Measurements from ENCODE around the gene NGDN. TPM values are rescaled to one million over a fixed set of nuclear protein-coding genes. Genes with fewer than 3 reads are reported as not detected.

The NGDN gene
- total RNA-seq, 1 donor from 2014 or later = 60.1 TPM

GRCh38 chr14:23438101-23438971, 31.2 kb upstream of the NGDN start:
- no peak overlapping the region for H3K4me3 ChIP-seq
- Mint-ChIP-seq H3K27me3 (ENCODE audit: insufficient read depth, low read depth) (peaks cover 16% of the 10 kb centered on the region), H3K36me3 (peaks cover 2% of the 10 kb centered on the region), H3K9me3 (no peaks in the 10 kb centered on the region), H3K27ac (peak overlapping the region; percentile 100), H3K4me3 (peak overlapping the region; percentile 71), H3K4me1 (peaks cover 76% of the 10 kb centered on the region)
- H3K36me3 ChIP-seq = no peaks in the 10 kb centered on the region
- H3K4me2 ChIP-seq = peak overlapping the region; percentile 65
- no peaks in the 10 kb centered on the region for H4K20me1 ChIP-seq (ENCODE audit: low read depth)
- H3F3A ChIP-seq (ENCODE audit: low read depth) = peaks cover 44% of the 10 kb centered on the region
- peak overlapping the region; percentile 64 for H2AFZ ChIP-seq (replicated peaks)
- H3K27me3 ChIP-seq = peaks cover 9% of the 10 kb centered on the region
- H3K9ac ChIP-seq = no peak overlapping the region
- no peak for TF ChIP-seq EZH2phosphoT487 (IDR thresholded peaks at IDR 0.05)
- no peak for TF ChIP-seq EZH2 (IDR thresholded peaks at IDR 0.05)
- TF ChIP-seq CTCF (IDR thresholded peaks at IDR 0.05) = no peak
- peaks cover 62% of the 10 kb centered on the region for H3K4me1 ChIP-seq
- no peaks in the 10 kb centered on the region for H3K79me2 ChIP-seq (ENCODE audit: low read depth)
- H3K9me3 ChIP-seq (ENCODE audit: low read depth) = no peaks in the 10 kb centered on the region
- peak; percentile 78 for DNase-seq (ENCODE audit: low spot score)
- H3K27ac ChIP-seq = peak overlapping the region; percentile 75

DNA sequence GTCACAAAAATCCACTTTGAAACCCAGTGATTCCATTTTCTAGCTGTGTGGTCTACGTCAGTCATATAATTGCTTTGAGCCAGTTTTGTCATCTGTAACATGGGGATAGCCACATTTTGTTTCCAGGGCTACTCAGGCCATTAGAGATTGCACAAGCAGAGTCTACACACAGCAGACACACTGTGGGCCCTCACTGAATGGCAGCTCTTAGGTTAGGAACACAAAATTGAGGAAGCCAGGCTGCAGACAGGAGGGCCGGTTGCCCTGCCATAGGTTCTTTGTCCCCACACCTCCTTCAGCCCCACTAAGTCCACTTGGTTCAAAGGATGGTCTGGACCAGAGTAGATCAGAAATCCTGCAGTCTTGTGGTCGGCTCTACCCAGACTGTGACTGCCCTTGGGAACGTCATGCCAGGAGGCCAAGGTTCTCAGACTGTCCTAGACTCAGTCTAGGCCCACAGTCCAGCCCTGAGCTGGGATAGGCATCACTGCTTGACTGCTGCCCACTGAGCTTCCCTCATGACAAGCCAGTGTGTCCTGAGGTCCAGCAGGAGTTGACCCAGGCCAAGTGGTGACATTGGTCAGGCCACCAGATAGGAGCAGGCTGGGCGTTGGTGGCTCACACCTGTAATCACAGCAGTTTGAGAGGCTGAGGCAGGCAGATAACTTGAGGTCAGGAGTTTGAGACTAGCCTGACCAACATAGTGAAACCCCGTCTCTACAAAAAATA, 30.2 kb upstream of the NGDN start:
- H3K4me1 Mint-ChIP-seq = peaks cover 78% of the 10 kb centered on the region
- H3K9ac ChIP-seq = no peak overlapping the region
- peaks cover 9% of the 10 kb centered on the region for H3K27me3 ChIP-seq
- peak overlapping the region; percentile 65 for H3K4me2 ChIP-seq
- H4K20me1 ChIP-seq (ENCODE audit: low read depth) = no peaks in the 10 kb centered on the region
- TF ChIP-seq EZH2 (IDR thresholded peaks at IDR 0.05) = no peak
- no peak for TF ChIP-seq CTCF (IDR thresholded peaks at IDR 0.05)
- H3K4me3 ChIP-seq = no peak overlapping the region
- H3K4me1 ChIP-seq = peaks cover 70% of the 10 kb centered on the region
- no peaks in the 10 kb centered on the region for H3K9me3 ChIP-seq (ENCODE audit: low read depth)
- peak overlapping the region; percentile 100 for H3K27ac Mint-ChIP-seq
- no peaks in the 10 kb centered on the region for H3K36me3 ChIP-seq
- H2AFZ ChIP-seq (replicated peaks) = peak overlapping the region; percentile 64
- peak overlapping the region; percentile 75 for H3K27ac ChIP-seq
- no peak for DNase-seq (ENCODE audit: low spot score)
- H3K4me3 Mint-ChIP-seq = peak overlapping the region; percentile 69
- H3K79me2 ChIP-seq (ENCODE audit: low read depth) = no peaks in the 10 kb centered on the region
- peaks cover 49% of the 10 kb centered on the region for H3F3A ChIP-seq (ENCODE audit: low read depth)
- peaks cover 16% of the 10 kb centered on the region for H3K27me3 Mint-ChIP-seq (ENCODE audit: insufficient read depth, low read depth)
- no peaks in the 10 kb centered on the region for H3K9me3 Mint-ChIP-seq
- H3K36me3 Mint-ChIP-seq = peaks cover 2% of the 10 kb centered on the region

GRCh38 chr14:23441076-23441475, 28.4 kb upstream of the NGDN start:
- H3K4me3 ChIP-seq = no peak overlapping the region
- peaks cover 46% of the 10 kb centered on the region for H3F3A ChIP-seq (ENCODE audit: low read depth)
- H2AFZ ChIP-seq (replicated peaks) = no peak overlapping the region
- H3K27ac Mint-ChIP-seq = no peak overlapping the region
- no peaks in the 10 kb centered on the region for H3K36me3 Mint-ChIP-seq
- H3K79me2 ChIP-seq (ENCODE audit: low read depth) = no peaks in the 10 kb centered on the region
- H3K4me3 Mint-ChIP-seq = no peak overlapping the region
- H3K9me3 Mint-ChIP-seq = no peaks in the 10 kb centered on the region
- no peak overlapping the region for H3K9ac ChIP-seq
- peaks cover 61% of the 10 kb centered on the region for H3K4me1 ChIP-seq
- TF ChIP-seq EZH2 (IDR thresholded peaks at IDR 0.05) (no peak), EZH2phosphoT487 (IDR thresholded peaks at IDR 0.05) (no peak), CTCF (IDR thresholded peaks at IDR 0.05) (no peak)
- peaks cover 12% of the 10 kb centered on the region for H3K27me3 Mint-ChIP-seq (ENCODE audit: insufficient read depth, low read depth)
- peaks cover 9% of the 10 kb centered on the region for H3K27me3 ChIP-seq
- peaks cover 63% of the 10 kb centered on the region for H3K4me1 Mint-ChIP-seq
- no peaks in the 10 kb centered on the region for H3K9me3 ChIP-seq (ENCODE audit: low read depth)
- H4K20me1 ChIP-seq (ENCODE audit: low read depth) = no peaks in the 10 kb centered on the region
- H3K36me3 ChIP-seq = no peaks in the 10 kb centered on the region
- H3K4me2 ChIP-seq = no peak overlapping the region
- DNase-seq (ENCODE audit: low spot score) = no peak
- no peak overlapping the region for H3K27ac ChIP-seq

All from neural progenitor cell (in vitro differentiated cells).